GM18511 (cell line): ENCODE data around the gene GOT1.

Experiments
- ATAC-seq: cut with Tn5 transposase; IDR thresholded peaks from one replicate; pipeline ENCODE4 v1.9.1; 2021; ENCODE audit warnings: mild to moderate bottlenecking, moderate library complexity; ENCODE audit not compliant: unreplicated experiment

GOT1 gene

DNA sequence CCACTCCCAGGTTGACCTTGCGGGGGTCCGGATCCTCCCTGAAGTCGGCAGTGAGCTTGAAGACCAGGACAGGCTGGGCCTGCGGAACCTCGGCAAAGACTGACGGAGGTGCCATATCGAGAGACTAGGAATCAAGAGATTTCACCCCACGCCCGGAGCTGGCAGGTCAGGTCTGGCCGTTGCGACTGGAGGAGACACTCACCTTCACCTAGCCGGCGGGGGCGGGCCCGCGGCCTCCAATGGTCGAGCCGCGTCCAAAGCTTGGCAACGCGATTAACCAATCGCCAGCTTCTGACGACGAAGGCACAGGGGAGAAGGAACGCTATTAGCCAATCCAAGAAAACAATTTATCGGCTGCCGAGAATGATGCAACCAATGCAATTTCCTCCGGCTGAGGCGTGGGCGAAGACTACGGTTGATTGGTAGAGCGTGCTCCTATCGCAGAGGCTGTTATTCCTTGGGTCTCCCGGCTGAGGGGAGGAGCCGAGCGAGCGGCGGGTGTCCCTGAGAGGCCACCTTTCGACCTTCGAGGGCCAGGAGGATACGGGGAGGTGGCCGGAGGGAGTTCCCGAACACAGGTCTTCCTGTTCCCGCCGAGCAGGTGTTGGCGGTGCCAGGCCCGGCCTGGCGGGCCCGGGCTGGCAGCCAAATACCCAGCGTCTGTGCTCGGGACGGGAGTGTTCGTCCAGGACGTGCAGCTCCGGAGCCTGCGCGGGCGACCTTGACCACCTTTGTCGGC, at the start of gene GOT1:
Gene GOT1 (minus strand): TSS at position 174 of the 739 bp plus-strand sequence. CDS start 59 bp downstream, at position 115.
- peak; percentile 96 for ATAC-seq

DNA sequence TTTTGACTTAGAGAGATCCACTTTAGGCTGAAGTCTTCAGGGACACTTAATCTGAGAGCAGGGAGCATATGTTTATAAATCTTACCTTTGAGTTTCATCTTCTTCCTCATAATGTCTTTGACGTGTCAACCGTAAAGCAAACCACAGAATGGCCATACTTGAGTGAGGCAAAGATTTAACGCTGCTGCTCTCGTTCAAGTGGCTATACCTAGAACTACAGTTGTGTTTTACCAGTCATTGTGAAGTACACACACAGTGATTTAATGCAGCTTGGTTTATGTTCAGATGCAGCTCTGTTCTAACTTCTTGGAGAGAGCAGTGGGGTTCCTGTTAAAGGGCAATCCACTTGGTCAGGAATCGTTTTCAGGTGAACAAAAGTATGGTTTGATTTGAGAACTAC, 39.9 kb upstream of the GOT1 start:
- no peak for ATAC-seq

DNA sequence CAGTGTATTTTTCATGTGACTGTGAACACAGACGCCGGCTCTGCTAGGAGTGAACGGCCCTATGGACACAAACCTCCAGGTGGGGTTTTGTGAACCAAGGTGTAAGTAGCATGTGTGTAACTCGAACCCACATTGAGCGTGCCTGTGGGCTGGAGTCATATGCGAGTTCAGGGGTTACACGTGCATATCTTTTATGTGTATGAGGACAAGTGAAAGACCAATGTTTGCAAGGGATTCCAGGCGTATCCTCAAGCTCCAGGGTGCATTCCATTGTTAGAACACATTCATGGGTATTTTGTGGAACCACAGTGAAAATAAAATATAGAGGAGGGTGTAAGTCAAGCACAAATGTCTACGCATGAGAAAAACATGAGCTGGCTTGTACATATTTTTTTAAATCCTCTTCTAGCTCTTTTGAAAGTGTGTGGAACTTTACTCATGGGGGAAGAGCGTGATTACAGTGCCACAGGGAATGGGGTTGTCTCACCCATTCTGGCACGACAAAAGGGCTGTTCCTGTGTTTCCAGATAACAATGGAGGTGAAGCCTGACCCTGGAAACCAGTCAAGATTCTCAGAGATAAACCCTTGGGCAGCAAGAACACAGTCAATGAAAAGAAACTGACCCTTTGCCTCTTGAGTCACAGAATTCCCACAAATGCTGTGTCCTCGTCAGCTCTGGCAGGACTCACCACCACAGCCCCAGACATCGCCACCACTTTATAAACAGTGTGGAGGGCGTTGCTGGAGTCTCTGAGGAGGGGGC, 37.0 kb upstream of the GOT1 start:
- no peak for ATAC-seq

DNA sequence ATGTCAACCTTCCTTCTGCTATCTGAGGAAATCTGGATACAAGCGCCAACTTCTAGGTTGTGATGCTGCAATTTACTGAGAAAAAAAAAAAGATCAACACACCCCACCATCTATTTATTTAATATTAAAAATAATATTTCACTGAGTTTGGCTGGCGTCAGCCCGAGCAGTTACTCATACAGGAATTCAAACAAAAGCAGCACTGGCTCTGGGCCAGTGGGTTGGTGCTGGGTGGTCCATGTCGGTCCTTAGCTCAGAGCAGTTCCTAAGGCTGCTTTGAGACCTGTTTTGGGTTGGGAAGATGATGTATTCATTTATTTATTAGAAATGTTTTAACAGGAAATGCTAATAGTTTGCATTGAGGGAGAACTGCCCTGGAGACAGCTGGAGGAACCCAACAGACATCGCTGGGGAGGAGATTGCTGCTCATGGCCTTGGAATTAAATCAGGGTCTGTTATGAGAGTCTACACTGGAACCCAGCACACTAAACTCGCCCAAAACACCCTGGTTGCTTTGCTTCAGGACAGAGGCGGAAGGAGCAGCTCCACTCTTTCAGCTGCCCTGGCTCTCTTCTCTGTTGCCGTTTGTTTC, 36.3 kb upstream of the GOT1 start:
- ATAC-seq, result no peak

DNA sequence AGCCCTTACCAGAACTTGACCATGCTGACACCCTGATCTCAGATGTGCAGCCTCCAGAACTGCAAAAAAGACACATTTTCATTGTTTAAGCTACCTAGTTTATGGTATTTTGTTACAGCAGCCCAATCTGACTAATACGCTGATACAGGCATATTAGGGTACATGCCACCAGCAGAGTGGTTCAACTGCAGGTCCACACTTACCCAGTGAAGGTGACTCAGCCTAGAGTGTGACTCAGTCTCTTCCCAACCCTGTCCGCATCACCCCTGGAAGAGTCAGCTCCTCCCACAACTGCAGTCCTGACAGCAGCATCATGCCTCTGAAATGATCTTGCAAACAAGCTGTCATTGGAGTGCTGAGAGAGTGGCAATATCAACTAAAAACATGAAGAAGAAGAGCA, 30.8 kb upstream of the GOT1 start:
- no peak for ATAC-seq

DNA sequence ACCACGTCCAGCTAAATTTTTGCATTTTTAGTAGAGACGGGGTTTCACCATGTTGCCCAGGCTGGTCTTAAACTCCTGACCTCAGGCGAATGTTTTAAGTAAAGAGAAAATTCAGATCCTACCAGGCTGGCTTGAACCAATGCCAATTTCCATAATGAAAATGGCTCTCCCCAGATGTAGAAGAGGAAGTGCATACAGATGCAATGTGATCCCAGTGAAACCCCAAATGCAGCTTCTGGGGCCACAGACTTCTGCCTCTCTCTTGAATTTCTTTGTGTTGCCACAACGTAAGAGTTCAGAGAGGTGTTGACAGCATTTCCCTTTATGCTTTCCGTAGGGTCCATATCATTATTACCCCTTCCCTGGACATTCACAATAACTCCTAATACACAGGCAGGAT, 29.6 kb upstream of the GOT1 start:
- ATAC-seq, result no peak

DNA sequence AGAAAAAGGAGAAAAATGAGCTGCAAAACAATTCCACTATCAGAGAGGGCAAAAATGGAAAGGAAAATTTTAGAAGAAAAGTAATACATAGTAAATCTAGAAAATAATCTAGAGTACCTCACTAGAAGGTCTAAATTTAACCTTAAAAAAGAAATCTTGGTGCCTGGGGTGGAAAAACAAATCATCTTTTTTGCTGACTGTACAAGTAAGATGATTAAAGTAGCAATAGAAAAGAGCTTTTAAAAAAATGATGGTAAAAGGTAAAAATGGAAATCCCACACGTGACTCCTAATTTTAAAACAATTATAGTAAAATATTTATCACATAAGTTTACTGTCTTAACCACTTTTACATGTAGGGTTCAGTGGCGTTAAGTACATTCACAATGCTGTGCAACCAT, 28.8 kb upstream of the GOT1 start:
- ATAC-seq, result no peak

DNA sequence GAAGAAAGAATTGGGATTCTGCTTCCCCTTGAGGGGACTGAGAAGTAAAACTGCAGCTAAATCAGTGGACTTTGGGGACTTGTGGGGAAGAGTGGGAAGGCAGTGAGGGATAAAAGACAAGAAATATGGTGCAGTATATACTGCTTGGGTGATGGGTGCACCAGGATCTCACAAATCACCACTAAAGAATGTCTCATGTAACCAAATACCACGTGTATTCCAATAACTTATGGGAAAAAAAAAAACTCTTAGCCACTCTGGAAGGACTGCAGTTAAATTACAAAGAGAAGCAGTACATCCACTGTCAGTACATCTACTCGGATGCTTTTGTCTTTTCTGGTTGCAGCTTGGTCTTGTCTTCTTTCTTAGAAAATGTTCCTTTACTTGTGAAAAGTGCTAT, 27.4 kb upstream of the GOT1 start:
- ATAC-seq, result no peak

DNA sequence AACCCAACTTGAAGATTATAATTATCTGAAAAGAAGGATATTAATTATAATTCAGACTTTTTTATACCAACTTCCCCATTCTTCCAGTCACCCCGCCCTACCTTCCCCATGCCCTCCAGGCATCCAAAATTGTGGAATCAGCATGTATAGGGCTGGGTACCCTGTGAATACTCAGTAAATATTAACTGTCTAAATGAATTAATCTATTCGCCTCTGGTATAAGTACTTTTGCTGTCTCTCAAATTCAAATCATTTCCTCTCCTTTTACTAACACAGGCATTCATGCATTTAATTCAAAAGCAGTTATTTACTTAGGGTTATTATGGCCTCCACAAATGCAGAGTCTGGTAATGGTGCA, 26.5 kb upstream of the GOT1 start:
- no peak for ATAC-seq

DNA sequence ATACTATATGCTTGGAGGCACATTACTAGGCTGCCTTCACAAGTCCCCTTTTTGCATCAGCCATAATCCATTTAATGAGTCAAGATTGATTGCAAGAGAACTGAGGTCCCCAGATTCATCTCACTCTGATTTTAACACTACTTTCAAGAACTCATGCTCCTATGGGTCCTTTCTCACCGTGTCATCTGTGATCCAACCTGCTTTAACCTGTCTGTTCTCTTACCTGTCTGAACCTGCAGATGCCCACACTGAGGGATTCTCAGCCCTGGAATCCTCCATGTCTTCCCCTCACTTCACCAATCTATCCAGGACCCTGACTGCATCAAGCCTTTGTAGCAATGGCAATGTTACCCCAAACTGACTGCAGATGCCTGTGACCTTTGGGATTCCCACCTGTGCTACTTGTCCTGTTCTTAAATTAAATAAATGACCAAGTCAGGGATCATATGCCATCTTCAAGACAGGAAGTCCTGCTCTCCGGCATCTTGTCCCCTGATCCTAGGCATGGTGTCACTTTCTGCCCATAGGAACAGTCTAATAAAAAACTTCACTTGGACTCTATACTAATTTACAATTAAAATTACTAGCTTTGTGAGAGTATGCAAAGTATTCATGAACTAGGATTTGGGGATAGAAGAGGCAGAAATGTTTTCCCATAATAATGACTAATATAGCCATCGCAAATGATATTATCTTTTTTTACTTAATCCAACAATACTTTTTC, 25.9 kb upstream of the GOT1 start:
- ATAC-seq, result no peak

DNA sequence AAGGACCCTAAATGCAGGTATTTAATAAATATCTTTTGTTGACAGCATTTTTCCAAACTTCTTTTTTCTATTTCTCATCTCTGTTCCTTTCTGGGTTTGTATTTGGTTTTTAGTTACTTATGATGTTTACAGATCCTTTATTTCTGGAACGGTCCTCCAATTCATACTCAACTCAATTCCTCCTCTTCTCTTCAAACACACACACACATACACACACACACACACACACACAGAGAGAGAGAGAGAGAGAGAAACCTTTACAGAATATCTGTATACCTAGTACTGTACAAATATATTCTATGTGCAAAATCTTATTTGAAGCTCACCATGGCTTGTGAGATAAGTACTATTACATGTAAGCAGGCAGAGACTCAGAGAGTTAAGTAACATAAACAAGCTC, 21.6 kb upstream of the GOT1 start:
- ATAC-seq, result no peak

DNA sequence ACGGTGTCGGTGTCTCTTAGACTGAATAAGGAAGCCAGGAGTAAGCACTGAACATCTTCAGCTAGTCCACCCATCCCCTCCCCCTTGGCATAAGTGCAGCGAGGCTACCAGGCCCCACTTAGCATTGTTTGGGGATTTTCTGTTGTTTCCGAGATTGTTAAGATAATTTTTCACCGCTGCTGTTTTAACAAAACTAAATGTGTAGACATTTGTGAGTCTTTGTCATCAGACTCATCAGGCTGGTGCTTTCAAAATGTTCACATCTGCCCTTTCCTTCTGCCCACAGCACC, 21.0 kb upstream of the GOT1 start:
- no peak for ATAC-seq

DNA sequence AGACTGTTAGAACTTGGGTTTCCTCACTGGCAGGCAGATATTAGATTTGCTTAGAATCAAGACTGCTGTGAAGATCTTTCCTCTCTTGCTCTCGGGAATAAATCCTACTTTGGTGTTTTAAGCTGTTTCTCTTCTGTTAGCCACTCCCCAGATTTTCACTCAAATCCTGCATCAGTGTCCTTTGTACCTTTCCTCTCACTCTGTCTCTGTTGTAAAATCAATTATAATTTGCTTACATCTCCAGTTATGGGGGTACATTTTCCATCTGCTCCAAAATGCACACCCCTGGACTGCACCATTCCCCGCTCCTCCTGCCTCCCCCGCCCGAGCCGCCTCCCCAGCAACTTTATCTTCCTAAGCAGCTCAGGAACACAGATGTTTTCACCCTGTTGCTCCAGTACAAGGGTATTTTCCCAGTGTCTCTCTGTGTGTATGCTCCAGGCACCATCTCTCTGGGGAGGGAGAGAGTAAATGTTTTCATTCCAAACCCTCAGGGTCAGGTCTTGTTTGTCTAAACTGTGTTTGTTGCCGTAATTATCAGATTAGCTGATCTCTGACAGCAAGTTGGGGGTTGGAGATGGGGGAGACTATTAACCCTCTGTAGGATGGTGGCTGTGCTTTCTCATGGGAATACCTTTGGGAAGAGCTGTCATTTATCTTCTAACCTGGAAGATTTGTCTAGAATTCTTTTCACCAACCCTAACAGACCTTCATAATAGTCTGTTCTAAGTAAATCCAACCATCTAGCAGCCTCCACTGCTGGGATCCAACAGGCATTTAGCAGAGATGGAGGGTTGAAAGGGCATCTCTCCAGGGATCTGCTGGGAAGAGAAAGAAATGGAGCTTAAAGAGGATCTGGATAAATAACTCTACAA, 20.4 kb upstream of the GOT1 start:
- no peak for ATAC-seq

DNA sequence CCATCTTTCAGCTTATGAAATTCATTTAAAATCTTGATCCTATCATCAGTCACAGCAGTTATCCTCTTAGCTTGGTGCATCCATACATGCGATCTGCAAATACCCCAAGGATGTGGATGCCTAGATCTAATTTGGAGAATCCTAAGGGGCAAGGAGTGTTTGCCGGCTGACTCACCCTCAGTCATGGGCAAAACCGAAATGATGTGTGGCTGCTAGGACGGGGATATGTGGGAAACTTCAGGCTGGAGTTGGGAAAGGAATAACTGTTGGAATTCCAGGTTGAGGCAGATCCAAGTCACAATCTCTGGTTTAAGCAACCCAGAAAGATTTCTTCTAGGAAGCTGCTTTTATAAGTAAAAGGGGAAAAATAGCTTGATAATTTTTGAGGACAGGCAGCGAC, 19.7 kb upstream of the GOT1 start:
- no peak for ATAC-seq

DNA sequence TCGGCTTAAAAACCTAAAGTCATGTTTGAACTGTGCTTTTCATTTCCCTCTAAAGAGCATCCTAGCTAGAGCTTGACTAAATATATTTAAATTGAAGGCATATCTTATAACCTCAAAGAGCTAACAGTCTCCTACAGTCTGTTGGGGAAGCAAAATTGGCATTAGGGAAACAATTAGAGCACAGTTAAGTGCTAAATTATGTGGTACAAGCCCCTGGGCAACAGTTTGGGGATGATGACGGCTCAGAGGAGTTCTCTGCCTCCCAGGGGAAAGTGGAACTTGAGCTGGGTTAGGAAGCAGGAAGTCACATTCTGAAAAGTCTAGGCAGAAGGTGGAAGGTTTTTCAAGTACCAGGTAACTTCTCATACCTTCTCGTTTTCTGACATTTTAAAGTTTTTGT, 18.6 kb upstream of the GOT1 start:
- no peak for ATAC-seq

DNA sequence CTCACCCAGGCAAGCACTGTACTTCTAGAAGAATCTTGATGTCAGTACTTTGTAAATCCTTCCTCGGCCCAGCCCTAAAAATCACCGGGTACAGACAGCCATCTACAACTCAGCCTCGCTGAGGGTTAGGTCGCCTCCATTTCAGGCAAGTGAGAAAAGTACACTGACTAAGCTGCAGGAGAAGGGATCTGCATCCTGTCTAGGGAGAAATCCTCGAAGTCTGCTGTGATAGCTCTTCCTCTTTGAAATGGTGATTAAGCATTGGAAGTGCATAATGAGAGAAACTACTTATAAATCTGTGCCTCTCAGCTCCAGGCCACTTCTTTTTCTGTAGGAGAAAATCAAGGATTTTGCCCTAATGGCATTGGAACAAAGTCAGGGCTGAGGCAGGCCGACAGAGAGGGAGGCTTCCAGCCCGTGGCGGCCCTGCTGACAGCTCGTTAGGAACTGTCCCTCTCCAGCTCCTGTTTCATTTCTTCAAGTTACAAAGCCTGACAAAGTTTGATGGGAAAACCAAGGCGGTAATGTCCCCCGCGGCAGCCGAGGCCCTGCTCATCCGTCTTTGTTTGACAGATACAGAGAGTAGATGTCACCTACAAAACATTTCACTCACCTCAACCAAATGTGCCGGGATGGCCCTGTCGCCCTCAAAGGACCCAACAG, 14.1 kb upstream of the GOT1 start:
- ATAC-seq, result no peak

DNA sequence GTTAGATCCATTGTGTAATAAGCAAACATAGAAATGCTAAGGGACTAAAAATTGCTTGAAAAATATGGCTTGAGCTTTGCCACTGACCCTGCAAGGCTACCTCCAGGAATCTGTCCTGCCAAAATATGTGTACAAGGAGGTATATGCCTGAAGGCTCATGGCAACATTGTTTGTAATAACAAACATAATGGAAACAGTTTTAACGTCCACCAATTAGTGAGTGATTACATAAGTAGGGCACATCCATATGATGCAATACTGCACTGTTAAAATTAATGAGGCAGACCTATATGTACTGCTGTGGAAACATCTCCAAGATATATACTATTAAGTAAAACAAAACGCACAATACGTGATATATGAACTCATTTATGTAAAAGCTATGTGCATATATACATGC, 13.1 kb upstream of the GOT1 start:
- ATAC-seq, result no peak

DNA sequence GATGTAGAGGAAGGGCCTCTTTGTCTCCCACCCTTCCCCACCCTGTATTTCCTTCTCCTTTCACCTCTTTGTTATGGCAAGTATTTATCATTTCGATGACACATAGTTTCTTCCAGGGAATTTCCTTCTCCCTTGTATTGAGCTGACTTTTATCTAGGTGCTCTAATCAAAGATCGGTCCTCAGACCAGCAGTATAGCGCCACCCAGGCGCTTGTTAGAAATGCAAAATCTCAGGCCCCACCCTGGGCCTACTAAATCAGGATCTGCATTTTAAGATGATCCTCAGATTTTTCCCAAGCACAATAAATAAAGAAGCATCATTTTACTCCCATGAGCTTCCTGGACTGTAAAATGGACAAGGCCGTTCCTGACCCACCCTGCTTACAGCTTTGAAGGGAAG, 12.0 kb upstream of the GOT1 start:
- no peak for ATAC-seq

DNA sequence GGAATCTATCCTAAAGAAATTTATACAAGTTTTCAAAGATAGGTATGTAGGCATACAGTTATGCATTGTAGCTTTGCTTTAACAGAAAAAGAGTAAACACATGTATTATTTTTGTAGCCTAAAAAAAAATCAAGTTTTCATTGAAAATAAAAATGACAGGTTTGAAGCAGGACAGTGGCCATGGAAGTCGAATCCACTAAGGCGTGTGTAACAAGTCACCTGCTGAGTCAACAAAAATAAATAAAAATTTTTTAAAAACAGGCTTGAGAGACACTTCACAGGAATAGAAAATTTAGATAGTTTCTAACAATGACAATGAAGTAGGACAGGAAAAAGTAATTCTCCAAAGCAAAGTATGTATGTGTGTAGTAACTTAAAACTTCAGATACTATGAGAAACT, 8.5 kb upstream of the GOT1 start:
- ATAC-seq, result no peak

DNA sequence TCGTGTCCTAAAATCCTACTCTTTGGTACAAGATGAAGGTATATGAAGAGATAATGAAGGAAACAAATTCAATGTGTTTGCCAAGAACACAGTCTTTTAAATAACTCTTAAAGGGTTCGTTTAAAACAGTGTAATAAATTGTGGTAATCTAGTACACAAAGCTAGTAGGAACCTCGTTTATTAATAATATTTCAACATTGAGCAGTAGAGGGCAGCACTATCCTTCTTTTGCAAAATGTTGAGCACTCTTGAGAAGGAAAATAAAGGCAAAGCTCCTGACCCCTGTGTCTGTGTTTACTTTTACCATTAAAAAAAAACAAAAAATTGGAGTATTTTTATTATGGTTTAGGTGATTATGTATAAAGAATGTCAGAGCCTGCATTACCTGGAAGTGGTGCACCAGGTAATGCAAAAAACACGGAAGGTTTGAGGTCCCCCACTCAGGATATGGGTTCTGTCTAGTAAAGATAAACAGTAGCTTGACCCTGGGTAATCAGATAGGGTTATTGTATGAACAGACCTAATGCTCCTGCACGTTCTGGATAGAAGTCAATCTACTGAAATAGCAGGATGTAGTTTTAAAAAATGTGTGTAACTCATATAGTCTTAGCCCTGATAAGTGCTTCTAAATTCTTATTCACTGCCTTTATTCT, 5.7 kb upstream of the GOT1 start:
- ATAC-seq, result peak; percentile 64
